Natural killer cell (primary cell): ENCODE results near the gene LCA5. TPM values are rescaled to one million over a fixed set of nuclear protein-coding genes. Genes with fewer than 3 reads are reported as not detected.
"Not testable (repeated sequence)": the region's sequence is repeated elsewhere in the genome, so short reads cannot be mapped to it uniquely, and the experiment has no call there.

Experiments
- ATAC-seq, 3 donors: fragments of 150-1000 bp in 2 of 3; fragments of 200-7000 bp in 1 of 3; cut with Tn5 transposase; 1 replicate in 1 of 3; 2 replicates in 2 of 3; pipeline ENCODE4 v1.10.0; 2021; ENCODE audit warnings: mild to moderate bottlenecking in 2 of 3, moderate library complexity in 2 of 3
- DNase-seq, 2 donors: peaks; one replicate each; pipeline versions ENCODE4 v3.0.0 to v3.0.0-alpha.2; 2013 to 2021; ENCODE audit warnings: mixed read lengths in 1 of 2
- H3K27ac ChIP-seq: one replicate; pipeline ENCODE4 v1.5.1; 2013; ENCODE audit warnings: mild to moderate bottlenecking, low read length
- H3K27me3 ChIP-seq: one replicate; pipeline ENCODE4 v1.6.1; 2013; ENCODE audit warnings: low read length; ENCODE audit not compliant: control insufficient read depth, insufficient read depth
- H3K36me3 ChIP-seq: one replicate; pipeline ENCODE4 v1.6.1; 2013; ENCODE audit warnings: low read length; ENCODE audit not compliant: control insufficient read depth, insufficient read depth
- H3K4me1 ChIP-seq: one replicate; pipeline ENCODE4 v1.6.1; 2013; ENCODE audit warnings: low read length; ENCODE audit not compliant: control insufficient read depth, insufficient read depth
- H3K4me3 ChIP-seq: one replicate; pipeline ENCODE4 v1.5.1; 2013; ENCODE audit warnings: low read length
- H3K9me3 ChIP-seq: one replicate; pipeline ENCODE4 v1.6.1; 2013; ENCODE audit warnings: low read length; ENCODE audit not compliant: control insufficient read depth, insufficient read depth
- H3K27ac Mint-ChIP-seq, 2 donors: one replicate each; pipeline ENCODE4 v1.8.0; 2022; ENCODE audit warnings: mild to moderate bottlenecking in 2 of 2, mixed read lengths in 2 of 2, moderate library complexity in 1 of 2
- H3K27me3 Mint-ChIP-seq, 2 donors: one replicate each; pipeline ENCODE4 v1.8.0; 2022; ENCODE audit warnings: low read depth in 2 of 2, mixed read lengths in 2 of 2
- H3K36me3 Mint-ChIP-seq: one replicate; pipeline ENCODE4 v1.8.0; 2022; ENCODE audit warnings: mixed read lengths
- H3K4me1 Mint-ChIP-seq, 2 donors: one replicate each; pipeline ENCODE4 v1.8.0; 2022; ENCODE audit warnings: mixed read lengths in 2 of 2
- H3K4me3 Mint-ChIP-seq: one replicate; pipeline ENCODE4 v1.8.0; 2022; ENCODE audit warnings: mild to moderate bottlenecking, moderate library complexity, mixed read lengths
- H3K9me3 Mint-ChIP-seq, 2 donors: one replicate each; pipeline ENCODE4 v1.8.0; 2022; ENCODE audit warnings: mixed read lengths in 2 of 2
- WGBS: methylation state at CpG from one replicate; pipeline ENCODE4 v1.1.7; 2013; ENCODE audit warnings: missing lambda C conversion rate; ENCODE audit not compliant: insufficient coverage; 5-methylcytosine and 5-hydroxymethylcytosine counted together
- intact Hi-C: fragments of 100-400 bp; cut with micrococcal nuclease; formaldehyde crosslinking; loops from one replicate; pipeline ENCODE4 v1.14.2; 2022
- total RNA-seq, 4 donors: library from RNA; stranded (reverse); fragments of 120-200 nt in 1 of 4; gene quantifications; one replicate each; pipeline versions ENCODE4 v1.2.3 to v1.2.4, GENCODE V29; 2013 to 2022
- TF ChIP-seq, protein P1 (sequence below): fragments of 200-600 bp; IDR thresholded peaks from one replicate; pipeline ENCODE4 v1.8.0; 2022; ENCODE audit warnings: antibody characterized with exemption

LCA5 gene
- total RNA-seq = under 1 TPM in 1 of 3 donors, not detected in 2; 0.07 TPM
- 0.47 TPM for total RNA-seq (2013)

DNA sequence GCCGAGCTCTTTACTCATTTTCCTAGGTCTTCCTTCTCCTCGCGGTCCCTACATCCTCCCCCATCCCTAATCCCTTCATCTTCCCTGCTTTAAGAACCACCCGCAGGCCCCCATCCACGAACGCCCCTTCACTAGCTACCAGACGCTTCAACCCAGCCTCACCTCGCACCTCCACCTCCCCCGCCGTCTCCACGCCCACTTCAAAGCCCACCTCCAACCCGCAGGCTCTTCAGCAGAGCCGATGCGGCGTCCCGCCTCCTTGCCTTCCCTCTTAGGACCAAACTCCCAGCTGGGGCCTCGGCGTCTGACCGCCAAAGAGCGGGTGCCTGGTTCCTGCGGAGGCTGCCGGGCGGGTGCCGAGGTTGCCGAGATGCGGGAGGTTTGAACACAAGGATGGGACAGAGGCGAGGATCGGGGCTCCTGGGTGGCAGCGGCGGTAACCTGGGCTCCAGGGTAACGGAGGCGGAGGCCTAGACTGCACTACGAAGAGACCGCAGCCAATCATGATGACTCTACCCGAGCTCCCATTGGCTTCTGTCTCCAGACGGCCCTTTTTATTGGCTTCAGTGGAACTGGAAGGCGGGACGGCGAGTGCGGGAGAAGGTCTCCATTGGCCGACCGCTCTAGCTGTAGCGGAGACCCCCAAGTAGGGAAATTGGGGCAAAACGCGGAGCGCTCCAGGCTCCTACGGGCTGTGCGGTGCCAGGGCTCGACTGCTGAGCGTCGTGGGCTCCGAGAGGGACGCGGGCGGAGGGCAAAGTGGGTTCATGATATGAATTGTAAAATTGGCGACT lies at the start of gene LCA5:
LCA5 (minus strand) TSS at position 477 of the 794 bp plus-strand sequence. CDS start 18,536 bp downstream, outside the sequence.
- WGBS = under 1% methylated on average over 56 of the region's 56 CpGs
- H3K9me3 Mint-ChIP-seq = peaks cover 0 to 3% of the 10 kb centered on the region in 2 donors
- no peaks in the 10 kb centered on the region for H3K27me3 ChIP-seq
- no peaks in the 10 kb centered on the region for H3K9me3 ChIP-seq
- H3K27ac ChIP-seq = no peak within 1 kb of the TSS
- intact Hi-C loops = loop anchor here (10.0 kb wide), 2 partner anchors 302 to 452 kb away; partner anchors contain the start of gene HMGN3
- no peak within 1 kb of the TSS for H3K27ac Mint-ChIP-seq
- TF ChIP-seq, protein P1, sequence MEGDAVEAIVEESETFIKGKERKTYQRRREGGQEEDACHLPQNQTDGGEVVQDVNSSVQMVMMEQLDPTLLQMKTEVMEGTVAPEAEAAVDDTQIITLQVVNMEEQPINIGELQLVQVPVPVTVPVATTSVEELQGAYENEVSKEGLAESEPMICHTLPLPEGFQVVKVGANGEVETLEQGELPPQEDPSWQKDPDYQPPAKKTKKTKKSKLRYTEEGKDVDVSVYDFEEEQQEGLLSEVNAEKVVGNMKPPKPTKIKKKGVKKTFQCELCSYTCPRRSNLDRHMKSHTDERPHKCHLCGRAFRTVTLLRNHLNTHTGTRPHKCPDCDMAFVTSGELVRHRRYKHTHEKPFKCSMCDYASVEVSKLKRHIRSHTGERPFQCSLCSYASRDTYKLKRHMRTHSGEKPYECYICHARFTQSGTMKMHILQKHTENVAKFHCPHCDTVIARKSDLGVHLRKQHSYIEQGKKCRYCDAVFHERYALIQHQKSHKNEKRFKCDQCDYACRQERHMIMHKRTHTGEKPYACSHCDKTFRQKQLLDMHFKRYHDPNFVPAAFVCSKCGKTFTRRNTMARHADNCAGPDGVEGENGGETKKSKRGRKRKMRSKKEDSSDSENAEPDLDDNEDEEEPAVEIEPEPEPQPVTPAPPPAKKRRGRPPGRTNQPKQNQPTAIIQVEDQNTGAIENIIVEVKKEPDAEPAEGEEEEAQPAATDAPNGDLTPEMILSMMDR = no peak
- H3K27me3 Mint-ChIP-seq = peaks cover 7 to 20% of the 10 kb centered on the region in 2 donors
- no peaks in the 10 kb centered on the region for H3K36me3 ChIP-seq
- ATAC-seq = peak; percentile 95 to 96 (median 96)
- no peak within 1 kb of the TSS for H3K4me3 Mint-ChIP-seq
- H3K4me3 ChIP-seq = peak within 1 kb of the TSS; percentile 60
- peak; percentile 79 to 89 for DNase-seq
- peaks cover 14% of the 10 kb centered on the region for H3K4me1 ChIP-seq
- no peaks in the 10 kb centered on the region for H3K4me1 Mint-ChIP-seq
- H3K36me3 Mint-ChIP-seq = no peaks in the 10 kb centered on the region

DNA sequence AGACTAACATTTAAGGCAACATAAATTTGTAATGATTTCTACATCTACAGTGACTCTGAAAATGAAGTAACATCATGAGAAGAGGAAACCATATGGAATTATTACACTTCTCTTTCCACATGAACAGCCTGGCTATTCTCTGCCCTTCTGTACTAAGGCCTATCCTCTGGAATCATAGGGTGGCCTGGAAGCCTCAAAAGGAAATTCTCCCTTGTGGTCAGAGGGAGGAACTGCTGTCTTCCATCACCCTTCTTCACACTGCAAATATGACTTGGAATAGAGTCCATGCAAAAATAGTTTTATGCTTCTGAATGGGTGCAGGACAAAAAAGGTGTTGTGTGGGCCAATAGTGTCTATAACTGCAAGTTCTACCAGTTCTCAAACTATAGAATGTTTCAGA lies 49.3 kb upstream of the LCA5 start:
- Mint-ChIP-seq H3K27ac (no peak overlapping the region), H3K27me3 (no peaks in the 10 kb centered on the region), H3K36me3 (no peaks in the 10 kb centered on the region), H3K4me1 (no peaks in the 10 kb centered on the region), H3K9me3 (peaks cover 0 to 4% of the 10 kb centered on the region in 2 donors), H3K4me3 (no peak overlapping the region)
- intact Hi-C loops = no loop called here
- Histone ChIP-seq H3K27me3 (no peaks in the 10 kb centered on the region), H3K4me3 (no peak overlapping the region), H3K36me3 (no peaks in the 10 kb centered on the region), H3K27ac (no peak overlapping the region), H3K9me3 (no peaks in the 10 kb centered on the region), H3K4me1 (no peaks in the 10 kb centered on the region)
- DNase-seq = no peak
- TF ChIP-seq, protein P1 = no peak
- no peak for ATAC-seq

- H3K4me3 ChIP-seq = no peak overlapping the region
- TF ChIP-seq, protein P1 = no peak
- H3K36me3 ChIP-seq = no peaks in the 10 kb centered on the region
- Mint-ChIP-seq H3K4me1 (no peaks in the 10 kb centered on the region), H3K9me3 (peaks cover 8 to 9% of the 10 kb centered on the region in 2 donors), H3K27me3 (no peaks in the 10 kb centered on the region), H3K36me3 (no peaks in the 10 kb centered on the region), H3K4me3 (no peak overlapping the region), H3K27ac (no peak overlapping the region)
- no peaks in the 10 kb centered on the region for H3K9me3 ChIP-seq
- DNase-seq (no peak), ATAC-seq (no peak)
- 77% methylated on average over 2 of the region's 2 CpGs for WGBS
- H3K27ac ChIP-seq = no peak overlapping the region
- H3K4me1 ChIP-seq = no peaks in the 10 kb centered on the region
- no peaks in the 10 kb centered on the region for H3K27me3 ChIP-seq
- intact Hi-C loops = no loop called here
Measured at GRCh38 chr6:79584332-79584731, 47.1 kb upstream of the LCA5 start.

DNA sequence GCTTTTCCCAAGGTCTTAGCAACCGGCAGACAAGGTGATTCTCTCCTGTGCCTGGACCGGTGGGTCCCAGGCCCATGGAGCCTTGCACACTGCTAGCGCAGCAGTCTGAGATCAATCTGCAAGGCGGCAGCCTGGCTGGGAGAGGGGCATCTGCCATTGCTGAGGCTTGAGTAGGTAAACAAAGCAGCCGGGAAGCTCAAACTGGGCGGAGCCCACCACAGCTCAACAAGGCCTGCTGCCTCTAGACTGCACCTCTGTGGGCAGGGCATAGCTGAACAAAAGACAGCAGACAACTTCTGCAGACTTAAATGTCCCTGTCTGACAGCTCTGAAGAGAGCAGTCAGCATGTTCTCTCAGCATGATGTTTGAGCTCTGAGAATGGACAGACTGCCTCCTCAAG lies 40.7 kb upstream of the LCA5 start:
- H3K36me3 Mint-ChIP-seq, H3K27me3 Mint-ChIP-seq, H3K4me1 Mint-ChIP-seq, H3K36me3 ChIP-seq, H3K4me3 ChIP-seq, H3K9me3 ChIP-seq, H3K27ac ChIP-seq, H3K27ac Mint-ChIP-seq, H3K4me1 ChIP-seq, DNase-seq, H3K4me3 Mint-ChIP-seq, ATAC-seq, intact Hi-C loops, H3K27me3 ChIP-seq, H3K9me3 Mint-ChIP-seq: not testable (repeated sequence)
- 94% methylated on average over 6 of the region's 6 CpGs for WGBS
